Hepatocyte (in vitro differentiated cells): Measurements from ENCODE around the gene FBXW11.

Experiments
- EZH2phosphoT487 ChIP-seq: fragments of 200-600 bp; sonication (generic); IDR thresholded peaks from one replicate; pipeline ENCODE4 v1.6.1; 2018; ENCODE audit warnings: antibody characterized with exemption, mild to moderate bottlenecking, low read depth, moderate library complexity; ENCODE audit not compliant: unreplicated experiment, severe bottlenecking
- TF ChIP-seq, protein P1 (sequence below): fragments of 200-600 bp; sonication (generic); IDR thresholded peaks from 2 replicates; pipeline ENCODE4 v1.5.1; 2016; ENCODE audit warnings: antibody characterized with exemption, mild to moderate bottlenecking; ENCODE audit not compliant: poor library complexity

- TF ChIP-seq, protein P1, sequence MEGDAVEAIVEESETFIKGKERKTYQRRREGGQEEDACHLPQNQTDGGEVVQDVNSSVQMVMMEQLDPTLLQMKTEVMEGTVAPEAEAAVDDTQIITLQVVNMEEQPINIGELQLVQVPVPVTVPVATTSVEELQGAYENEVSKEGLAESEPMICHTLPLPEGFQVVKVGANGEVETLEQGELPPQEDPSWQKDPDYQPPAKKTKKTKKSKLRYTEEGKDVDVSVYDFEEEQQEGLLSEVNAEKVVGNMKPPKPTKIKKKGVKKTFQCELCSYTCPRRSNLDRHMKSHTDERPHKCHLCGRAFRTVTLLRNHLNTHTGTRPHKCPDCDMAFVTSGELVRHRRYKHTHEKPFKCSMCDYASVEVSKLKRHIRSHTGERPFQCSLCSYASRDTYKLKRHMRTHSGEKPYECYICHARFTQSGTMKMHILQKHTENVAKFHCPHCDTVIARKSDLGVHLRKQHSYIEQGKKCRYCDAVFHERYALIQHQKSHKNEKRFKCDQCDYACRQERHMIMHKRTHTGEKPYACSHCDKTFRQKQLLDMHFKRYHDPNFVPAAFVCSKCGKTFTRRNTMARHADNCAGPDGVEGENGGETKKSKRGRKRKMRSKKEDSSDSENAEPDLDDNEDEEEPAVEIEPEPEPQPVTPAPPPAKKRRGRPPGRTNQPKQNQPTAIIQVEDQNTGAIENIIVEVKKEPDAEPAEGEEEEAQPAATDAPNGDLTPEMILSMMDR: no peak
- no peak for TF ChIP-seq EZH2phosphoT487
Measured at GRCh38 chr5:171914726-171915338, 91.6 kb downstream of the FBXW11 start.
